GM12878 (cell line): ENCODE data around the gene BCL2. TPM values are rescaled to one million over a fixed set of nuclear protein-coding genes. Genes with fewer than 3 reads are reported as not detected.

ENCODE experiments used
- BCLAF1 ChIP-seq: fragments of 450-650 bp; IDR thresholded peaks from 2 replicates; pipeline ENCODE4 v1.6.1; 2017; ENCODE audit warnings: antibody characterized with exemption, mild to moderate bottlenecking, moderate library complexity
- CREB1 ChIP-seq: IDR thresholded peaks from 2 replicates; pipeline ENCODE4 v1.6.1; 2012; ENCODE audit warnings: low read depth, mild to moderate bottlenecking, inconsistent platforms
- CREM ChIP-seq: IDR thresholded peaks from 2 replicates; pipeline ENCODE4 v1.6.1; 2014; ENCODE audit warnings: antibody characterized with exemption, low read depth
- E2F8 ChIP-seq: fragments of 450-650 bp; IDR thresholded peaks from 2 replicates; pipeline ENCODE4 v1.6.1; 2018; ENCODE audit warnings: mild to moderate bottlenecking, low read depth, moderate library complexity; ENCODE audit not compliant: partially characterized antibody
- EP300 ChIP-seq, 2 experiments: fragments of 150-350 bp in 1 of 2; IDR thresholded peaks; 2 replicates each; pipeline ENCODE4 v1.6.1; 2011 to 2012; ENCODE audit warnings: low read depth in 2 of 2, low read length in 2 of 2, borderline replicate concordance in 1 of 2, improper control_type of control experiment in 1 of 2, inconsistent platforms in 1 of 2; ENCODE audit not compliant: control insufficient read depth in 1 of 2
- JUND ChIP-seq: IDR thresholded peaks from 2 replicates; pipeline ENCODE4 v1.6.1; 2012; ENCODE audit warnings: low read depth, mild to moderate bottlenecking, low read length, improper control_type of control experiment, moderate library complexity
- MEF2A ChIP-seq: IDR thresholded peaks from 2 replicates; pipeline ENCODE4 v1.6.1; 2011; ENCODE audit warnings: low read depth, mild to moderate bottlenecking, low read length, moderate library complexity; ENCODE audit not compliant: insufficient read depth
- PBX3 ChIP-seq: IDR thresholded peaks from 2 replicates; pipeline ENCODE4 v1.6.1; 2011; ENCODE audit warnings: mild to moderate bottlenecking, low read depth, low read length, moderate library complexity; ENCODE audit not compliant: insufficient replicate concordance
- PKNOX1 ChIP-seq: fragments of 450-650 bp; IDR thresholded peaks from 2 replicates; pipeline ENCODE4 v1.6.1; 2016; ENCODE audit warnings: mild to moderate bottlenecking
- POLR2AphosphoS5 ChIP-seq: IDR thresholded peaks from 2 replicates; pipeline ENCODE4 v1.6.1; 2011; ENCODE audit warnings: mild to moderate bottlenecking, low read length, inconsistent platforms
- RAD51 ChIP-seq: fragments of 450-650 bp; IDR thresholded peaks from 2 replicates; pipeline ENCODE4 v1.6.1; 2016; ENCODE audit warnings: moderate library complexity, mild to moderate bottlenecking, inconsistent platforms
- SUZ12 ChIP-seq: fragments of 200-600 bp; sonication (generic); IDR thresholded peaks from one replicate; pipeline ENCODE4 v1.6.1; 2018; ENCODE audit warnings: antibody characterized with exemption, mild to moderate bottlenecking; ENCODE audit not compliant: unreplicated experiment
- ZNF592 ChIP-seq: fragments of 450-650 bp; IDR thresholded peaks from 2 replicates; pipeline ENCODE4 v1.6.1; 2017; ENCODE audit warnings: mild to moderate bottlenecking, moderate library complexity
- ZNF622 ChIP-seq: fragments of 450-650 bp; IDR thresholded peaks from 2 replicates; pipeline ENCODE4 v1.6.1; 2017; ENCODE audit warnings: mild to moderate bottlenecking, inconsistent platforms
- polyA plus RNA-seq, 11 experiments: library from polyadenylated mRNA; depleted of rRNA in 4 of 11; unstranded in 6 of 11; stranded (reverse) in 5 of 11; fragments of >200 nt; fragmentation: Nextera tagmentation in 4 of 11; fragmentation: Illumina TruSeq in 1 of 11; extraction: Ambion mirVana in 4 of 11; extraction: Trizol in 1 of 11; gene quantifications; 1 replicate in 1 of 11; 2 replicates in 10 of 11; pipeline versions ENCODE4 v1.2.1 to v1.2.3, GENCODE V29; 2011 to 2016; ENCODE audit warnings: inconsistent platforms in 2 of 11, missing spikeins in 2 of 11, low read depth in 1 of 11
- total RNA-seq, 4 experiments: library from RNA; depleted of rRNA in 3 of 4; stranded (reverse); fragments of >200 nt in 3 of 4; fragmentation: Illumina TruSeq in 1 of 4; extraction: Trizol in 1 of 4; gene quantifications; 2 replicates each; pipeline versions ENCODE4 v1.2.1 to v1.2.3, GENCODE V29; 2013 to 2021

BCL2 gene
- total and polyA plus RNA-seq, 10 of the 15 experiments (the other 5 are each of a cell fraction or from before 2014, with no cell fraction given) = 4.1 to 47.8 (median 19.3) TPM

- TF ChIP-seq E2F8 = no peak
- peak; percentile 63; the same call in 1 of the 2 replicates for TF ChIP-seq JUND
- TF ChIP-seq PKNOX1 = 0 out of 2 replicates have a peak, but pooled peaks have one; percentile 14
- TF ChIP-seq CREM = peak; percentile 75
- TF ChIP-seq RAD51 = peak; percentile 67
- TF ChIP-seq MEF2A = peak; percentile 79; the same call in 1 of the 2 replicates
- TF ChIP-seq BCLAF1 = no peak
- no peak for TF ChIP-seq SUZ12
- TF ChIP-seq EP300 (IDR thresholded peaks at IDR 0.05; ENCODE audit: borderline replicate concordance in 1 of 2, control insufficient read depth in 1 of 2, low read depth in 2 of 2, low read length in 2 of 2) = peak; percentile 98 to 99
- TF ChIP-seq POLR2AphosphoS5 = no peak; the same call in none of the 2 replicates
- TF ChIP-seq ZNF622 = no peak
- no peak for TF ChIP-seq PBX3
- no peak for TF ChIP-seq CREB1
- no peak for TF ChIP-seq ZNF592
Measured at GRCh38 chr18:63161032-63161760, 158.4 kb downstream of the BCL2 start (continued).
